ENCODE measurements around the gene CFAP97D2. TPM values are rescaled to one million over a fixed set of nuclear protein-coding genes. Genes with fewer than 3 reads are reported as not detected.

CFAP97D2 gene
- total RNA-seq, 2 experiments from 2014 or later, result 0.47 to 0.52 TPM

- DNase-seq, result no peak
- no peaks in the 10 kb centered on the region for H3K36me3 Mint-ChIP-seq (ENCODE audit: low read depth)
- H3K36me3 ChIP-seq (ENCODE audit: insufficient read depth, low read length), result no peaks in the 10 kb centered on the region
- peaks cover 42% of the 10 kb centered on the region for H3K4me1 Mint-ChIP-seq (ENCODE audit: low read depth)
- H3K27ac Mint-ChIP-seq, result no peak overlapping the region
- H3K4me3 Mint-ChIP-seq, result no peak overlapping the region
- no peaks in the 10 kb centered on the region for H3K27me3 Mint-ChIP-seq
- H3K27ac ChIP-seq (ENCODE audit: low read depth in 1 of 2, low read length in 2 of 2), result no peak overlapping the region
- H3K9me3 ChIP-seq (ENCODE audit: control insufficient read depth in 1 of 2, insufficient read depth in 1 of 2, low read length in 2 of 2), result peaks cover 0 to 7% of the 10 kb centered on the region in 2 experiments
- H3K9me3 Mint-ChIP-seq, result peaks cover 2% of the 10 kb centered on the region
- no peaks in the 10 kb centered on the region for H3K27me3 ChIP-seq (ENCODE audit: control insufficient read depth in 1 of 2, insufficient read depth in 2 of 2, low read length in 2 of 2)
- TF ChIP-seq CTCF (IDR thresholded peaks at IDR 0.05), result no peak
- intact Hi-C loops (cut with DNase I, micrococcal nuclease), result loop anchor here in 1 of 2 experiments (2.0 kb wide), 1 partner anchor 26 kb away; no protein-coding TSS in a partner anchor
- H3K4me3 ChIP-seq (ENCODE audit: low read length), result no peak overlapping the region
- POLR2A ChIA-PET, result no interaction called here
- peaks cover 16% of the 10 kb centered on the region for H3K4me1 ChIP-seq (ENCODE audit: insufficient read depth, low read length)
- CTCF ChIA-PET, result interaction anchor here (0.7 kb wide), 1 partner anchor 57 kb away, joined by 3 read pairs; no protein-coding TSS in a partner anchor
- ATAC-seq (ENCODE audit: poor library complexity), result no peak
Observed at GRCh38 chr13:114200399-114200911, 21.4 kb downstream of the CFAP97D2 start.

- POLR2A ChIA-PET, result interaction anchor here (0.9 to 1.2 kb wide), 2 partner anchors 9 to 71 kb away, joined by 3 to 4 read pairs; no protein-coding TSS in a partner anchor
- Histone ChIP-seq H3K27me3 (ENCODE audit: control insufficient read depth in 1 of 2, insufficient read depth in 2 of 2, low read length in 2 of 2) (no peaks in the 10 kb centered on the region), H3K27ac (ENCODE audit: low read depth in 1 of 2, low read length in 2 of 2) (no peak overlapping the region), H3K4me3 (ENCODE audit: low read length) (no peak overlapping the region), H3K9me3 (ENCODE audit: control insufficient read depth in 1 of 2, insufficient read depth in 1 of 2, low read length in 2 of 2) (peaks cover 0 to 12% of the 10 kb centered on the region in 2 experiments), H3K4me1 (ENCODE audit: insufficient read depth, low read length) (peaks cover 19% of the 10 kb centered on the region), H3K36me3 (ENCODE audit: insufficient read depth, low read length) (no peaks in the 10 kb centered on the region)
- Mint-ChIP-seq H3K36me3 (ENCODE audit: low read depth) (no peaks in the 10 kb centered on the region), H3K4me1 (ENCODE audit: low read depth) (peaks cover 49% of the 10 kb centered on the region), H3K27me3 (no peaks in the 10 kb centered on the region), H3K27ac (no peak overlapping the region), H3K9me3 (peaks cover 5% of the 10 kb centered on the region), H3K4me3 (peak overlapping the region; percentile 43)
- no peak for DNase-seq
- intact Hi-C loops (cut with DNase I, micrococcal nuclease), result no loop called here
- ATAC-seq (ENCODE audit: poor library complexity), result no peak
- CTCF ChIA-PET, result no interaction called here
- TF ChIP-seq CTCF (IDR thresholded peaks at IDR 0.05), result no peak
Observed at GRCh38 chr13:114202581-114202980, 23.5 kb downstream of the CFAP97D2 start.

- ATAC-seq (ENCODE audit: poor library complexity) (peak; percentile 99), DNase-seq (peak in 11 of 14 experiments; percentile 22 to 71 (median 47))
- H3K27me3 ChIP-seq (ENCODE audit: control insufficient read depth in 1 of 2, insufficient read depth in 2 of 2, low read length in 2 of 2), result no peaks in the 10 kb centered on the region
- Mint-ChIP-seq H3K4me3 (no peak overlapping the region), H3K36me3 (ENCODE audit: low read depth) (no peaks in the 10 kb centered on the region), H3K27ac (peak overlapping the region; percentile 47), H3K4me1 (ENCODE audit: low read depth) (peaks cover 49% of the 10 kb centered on the region), H3K27me3 (no peaks in the 10 kb centered on the region), H3K9me3 (peaks cover 5% of the 10 kb centered on the region)
- no peak overlapping the region for H3K27ac ChIP-seq (ENCODE audit: low read depth in 1 of 2, low read length in 2 of 2)
- no peak overlapping the region for H3K4me3 ChIP-seq (ENCODE audit: low read length)
- H3K9me3 ChIP-seq (ENCODE audit: control insufficient read depth in 1 of 2, insufficient read depth in 1 of 2, low read length in 2 of 2), result peaks cover 0 to 13% of the 10 kb centered on the region in 2 experiments
- ChIA-PET POLR2A (interaction anchor here (1.2 kb wide), 1 partner anchor 72 kb away, joined by 4 read pairs; no protein-coding TSS in a partner anchor), CTCF (no interaction called here)
- H3K4me1 ChIP-seq (ENCODE audit: insufficient read depth, low read length), result peaks cover 19% of the 10 kb centered on the region
- no peak for TF ChIP-seq CTCF (IDR thresholded peaks at IDR 0.05)
- intact Hi-C loops (cut with DNase I, micrococcal nuclease), result no loop called here
- no peaks in the 10 kb centered on the region for H3K36me3 ChIP-seq (ENCODE audit: insufficient read depth, low read length)
Observed at GRCh38 chr13:114203536-114203935, 24.5 kb downstream of the CFAP97D2 start.

Measured in CD4-positive, alpha-beta T cell (primary cell).